Memory B cell (primary cell): Measurements from ENCODE around the gene FAM78A.

Source experiments
- ATAC-seq: fragments of 150-1000 bp; cut with Tn5 transposase; 2 replicates; pipeline ENCODE4 v1.10.0; 2021; ENCODE audit warnings: low read depth, mild to moderate bottlenecking, moderate library complexity
- DNase-seq, 2 donors: peaks; one replicate each; pipeline ENCODE4 v3.0.0; 2022; ENCODE audit warnings: low spot score in 2 of 2
- H3K27ac Mint-ChIP-seq: one replicate; pipeline ENCODE4 v1.8.0; 2022; ENCODE audit warnings: mild to moderate bottlenecking, moderate library complexity, mixed read lengths
- H3K27me3 Mint-ChIP-seq: one replicate; pipeline ENCODE4 v1.8.0; 2022; ENCODE audit warnings: mixed read lengths
- H3K36me3 Mint-ChIP-seq: one replicate; pipeline ENCODE4 v1.8.0; 2022; ENCODE audit warnings: mild to moderate bottlenecking, mixed read lengths
- H3K4me1 Mint-ChIP-seq: one replicate; pipeline ENCODE4 v1.8.0; 2022; ENCODE audit warnings: mixed read lengths
- H3K4me3 Mint-ChIP-seq: one replicate; pipeline ENCODE4 v1.8.0; 2022; ENCODE audit warnings: mild to moderate bottlenecking, moderate library complexity, mixed read lengths
- H3K9me3 Mint-ChIP-seq: one replicate; pipeline ENCODE4 v1.8.0; 2022; ENCODE audit warnings: mixed read lengths

FAM78A gene

DNA sequence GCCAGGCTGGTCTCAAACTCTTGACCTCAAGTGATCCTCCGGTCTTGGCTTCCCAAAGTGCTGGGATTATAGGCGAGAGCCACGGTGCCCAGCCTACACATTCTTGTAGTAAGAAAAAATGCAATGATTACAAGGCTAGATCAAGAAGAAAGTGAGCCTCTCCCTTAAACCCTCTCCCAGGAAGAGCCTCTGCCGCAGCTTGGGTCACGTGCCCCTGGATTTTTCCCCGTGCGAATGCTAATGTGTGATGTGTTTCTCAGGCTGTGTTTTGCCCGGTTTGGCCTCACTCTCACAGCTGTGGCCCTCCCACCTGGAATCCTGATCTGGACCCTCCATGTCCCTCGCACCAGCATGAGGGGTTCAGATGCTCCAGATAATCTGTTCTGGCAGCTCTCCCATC lies 20.1 kb upstream of the FAM78A start:
- Mint-ChIP-seq H3K9me3 (no peaks in the 10 kb centered on the region), H3K4me1 (no peaks in the 10 kb centered on the region), H3K4me3 (no peak overlapping the region), H3K36me3 (no peaks in the 10 kb centered on the region), H3K27me3 (no peaks in the 10 kb centered on the region), H3K27ac (no peak overlapping the region)
- no peak for ATAC-seq
- DNase-seq: no peak

DNA sequence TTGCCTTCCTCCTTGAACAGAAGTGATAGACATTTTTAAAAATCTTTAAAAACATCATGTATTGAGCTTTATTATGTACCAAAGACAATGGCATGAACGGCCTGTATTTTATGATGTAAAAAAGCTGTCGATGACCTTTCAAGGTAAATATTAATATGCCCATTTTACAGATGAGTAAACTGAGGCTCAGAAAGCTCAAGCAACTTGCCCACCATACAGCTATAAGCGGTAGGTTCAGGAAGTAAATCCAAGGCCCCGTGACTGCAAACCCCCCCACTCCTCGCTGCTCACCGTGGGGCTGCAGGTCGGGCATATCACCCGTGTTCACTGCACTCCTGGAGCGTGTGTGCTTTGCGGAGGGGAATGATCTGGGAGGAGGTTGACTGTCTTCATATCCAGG lies 16.6 kb upstream of the FAM78A start:
- H3K36me3 Mint-ChIP-seq: no peaks in the 10 kb centered on the region
- no peaks in the 10 kb centered on the region for H3K27me3 Mint-ChIP-seq
- no peak overlapping the region for H3K4me3 Mint-ChIP-seq
- no peaks in the 10 kb centered on the region for H3K9me3 Mint-ChIP-seq
- no peak overlapping the region for H3K27ac Mint-ChIP-seq
- no peaks in the 10 kb centered on the region for H3K4me1 Mint-ChIP-seq
- DNase-seq (no peak), ATAC-seq (no peak)

DNA sequence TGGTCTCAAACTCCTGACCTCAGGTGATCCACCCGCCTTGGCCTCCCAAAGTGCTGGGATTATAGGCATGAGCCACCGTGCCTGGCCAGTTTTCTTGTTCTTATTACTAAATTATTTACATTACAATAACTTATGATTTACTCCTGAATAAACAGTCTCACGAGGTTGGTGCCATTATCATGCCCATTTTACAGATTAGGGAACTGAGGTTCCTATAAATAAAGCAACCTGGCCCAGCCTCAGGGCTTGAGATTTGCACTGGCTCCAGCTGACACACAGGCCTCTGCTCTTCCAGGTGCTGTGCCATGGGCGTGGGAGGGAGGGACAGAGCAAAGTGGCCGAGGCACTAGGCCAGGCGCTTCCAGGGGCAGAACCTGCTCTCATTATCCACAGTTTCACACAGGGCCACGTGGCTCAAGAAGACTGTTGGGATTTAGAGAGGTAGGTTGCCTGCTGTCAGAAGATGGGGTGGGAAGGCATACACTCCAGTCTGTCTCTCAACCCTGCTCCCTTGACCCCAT lies 15.5 kb upstream of the FAM78A start:
- no peaks in the 10 kb centered on the region for H3K27me3 Mint-ChIP-seq
- no peaks in the 10 kb centered on the region for H3K36me3 Mint-ChIP-seq
- H3K4me3 Mint-ChIP-seq: no peak overlapping the region
- no peak for ATAC-seq
- no peak for DNase-seq
- H3K9me3 Mint-ChIP-seq: no peaks in the 10 kb centered on the region
- no peaks in the 10 kb centered on the region for H3K4me1 Mint-ChIP-seq
- H3K27ac Mint-ChIP-seq: no peak overlapping the region

GRCh38 chr9:131290767-131291370 lies 14.6 kb upstream of the FAM78A start:
- Mint-ChIP-seq H3K4me3 (no peak overlapping the region), H3K9me3 (no peaks in the 10 kb centered on the region), H3K36me3 (no peaks in the 10 kb centered on the region), H3K27me3 (no peaks in the 10 kb centered on the region), H3K4me1 (no peaks in the 10 kb centered on the region), H3K27ac (no peak overlapping the region)
- DNase-seq (no peak), ATAC-seq (no peak)

DNA sequence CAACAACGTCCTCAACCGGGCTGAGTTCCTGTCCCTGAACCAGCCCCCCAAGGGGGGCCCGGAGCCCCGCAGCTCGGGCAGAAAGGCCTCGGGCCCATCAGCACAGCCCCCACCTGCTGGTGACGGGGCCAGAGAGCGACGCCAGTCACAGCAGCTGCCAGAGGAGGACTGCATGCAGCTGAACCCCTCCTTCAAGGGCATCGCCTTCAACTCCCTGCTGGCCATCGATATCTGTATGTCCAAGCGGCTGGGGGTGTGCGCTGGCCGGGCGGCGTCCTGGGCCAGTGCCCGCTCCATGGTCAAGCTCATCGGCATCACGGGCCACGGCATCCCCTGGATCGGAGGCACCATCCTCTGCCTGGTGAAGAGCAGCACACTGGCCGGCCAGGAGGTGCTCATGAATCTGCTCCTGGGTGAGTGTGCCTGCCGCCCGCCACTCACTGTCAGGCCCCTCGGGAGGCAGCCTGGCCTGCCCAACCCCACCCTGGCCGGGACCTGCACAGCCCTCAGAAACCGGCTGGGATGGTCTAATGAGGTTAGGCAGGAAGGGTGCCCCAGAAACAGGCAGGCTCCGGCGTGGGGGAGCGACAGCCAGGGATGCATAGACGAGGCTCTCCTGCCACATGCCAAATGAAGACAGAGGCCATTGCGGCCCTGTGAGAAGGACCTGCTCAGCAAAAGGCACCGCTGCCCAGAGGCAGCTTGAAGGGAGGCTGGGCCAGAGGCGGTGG lies 13.9 kb upstream of the FAM78A start:
- Mint-ChIP-seq H3K4me3 (no peak overlapping the region), H3K4me1 (no peaks in the 10 kb centered on the region), H3K27me3 (no peaks in the 10 kb centered on the region), H3K36me3 (no peaks in the 10 kb centered on the region), H3K9me3 (no peaks in the 10 kb centered on the region), H3K27ac (no peak overlapping the region)
- DNase-seq (no peak), ATAC-seq (no peak)

GRCh38 chr9:131289301-131290035 lies 13.2 kb upstream of the FAM78A start, which contains the start of gene PLPP7:
TSS of gene PLPP7 (plus strand) at chr9:131289723. CDS start at chr9:131289998, 275 bp downstream.
- Mint-ChIP-seq H3K27ac (no peak within 1 kb of the TSS), H3K9me3 (no peaks in the 10 kb centered on the region), H3K4me3 (peak within 1 kb of the TSS; percentile 14), H3K36me3 (no peaks in the 10 kb centered on the region), H3K27me3 (no peaks in the 10 kb centered on the region), H3K4me1 (no peaks in the 10 kb centered on the region)
- DNase-seq (no peak), ATAC-seq (no peak)

DNA sequence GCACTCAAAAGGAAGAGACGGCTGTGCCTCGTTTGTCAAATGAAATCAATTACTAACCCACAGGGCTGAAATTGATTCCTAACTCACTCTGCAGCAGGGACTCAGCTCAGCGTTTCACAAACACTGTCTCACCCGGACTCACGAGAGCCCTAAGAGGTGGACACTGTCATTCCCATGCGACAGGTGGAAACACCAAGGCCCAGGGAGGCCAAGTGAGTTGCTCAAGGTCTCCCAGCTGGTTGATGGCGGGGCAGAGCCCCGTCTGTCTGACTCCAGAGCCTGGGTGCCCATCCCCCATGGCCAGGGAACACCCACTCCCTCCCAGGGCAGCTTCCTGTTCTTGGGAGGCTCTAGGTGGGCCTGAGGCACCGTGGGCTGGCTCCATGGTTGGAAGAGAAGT lies 11.9 kb upstream of the FAM78A start:
- Mint-ChIP-seq H3K4me1 (no peaks in the 10 kb centered on the region), H3K27me3 (no peaks in the 10 kb centered on the region), H3K36me3 (no peaks in the 10 kb centered on the region), H3K27ac (no peak overlapping the region), H3K4me3 (no peak overlapping the region), H3K9me3 (no peaks in the 10 kb centered on the region)
- DNase-seq (no peak), ATAC-seq (no peak)

DNA sequence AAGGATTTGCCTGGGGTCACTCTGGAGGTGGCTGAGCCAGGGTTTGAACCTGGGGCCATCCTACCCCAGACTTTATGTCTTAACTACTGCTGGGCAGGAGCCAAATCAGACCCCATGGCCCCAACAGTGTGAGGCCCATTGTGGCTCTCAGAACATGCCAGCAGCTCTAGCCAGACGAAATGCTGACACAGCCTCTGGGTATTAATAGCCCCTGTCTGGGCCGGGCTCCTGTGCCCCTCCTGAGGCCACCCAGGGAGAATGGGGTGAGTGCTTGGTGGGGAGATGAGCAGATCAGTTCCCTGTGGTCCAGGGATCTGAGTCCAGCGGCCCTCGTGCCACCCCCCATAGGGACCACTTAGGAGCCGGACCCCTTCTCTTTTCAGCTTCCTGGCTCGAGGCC lies 11.0 kb upstream of the FAM78A start:
- H3K27me3 Mint-ChIP-seq: peaks cover under 1% of the 10 kb centered on the region
- H3K27ac Mint-ChIP-seq: no peak overlapping the region
- ATAC-seq (no peak), DNase-seq (no peak)
- no peak overlapping the region for H3K4me3 Mint-ChIP-seq
- H3K36me3 Mint-ChIP-seq: no peaks in the 10 kb centered on the region
- peaks cover under 1% of the 10 kb centered on the region for H3K4me1 Mint-ChIP-seq
- H3K9me3 Mint-ChIP-seq: no peaks in the 10 kb centered on the region

DNA sequence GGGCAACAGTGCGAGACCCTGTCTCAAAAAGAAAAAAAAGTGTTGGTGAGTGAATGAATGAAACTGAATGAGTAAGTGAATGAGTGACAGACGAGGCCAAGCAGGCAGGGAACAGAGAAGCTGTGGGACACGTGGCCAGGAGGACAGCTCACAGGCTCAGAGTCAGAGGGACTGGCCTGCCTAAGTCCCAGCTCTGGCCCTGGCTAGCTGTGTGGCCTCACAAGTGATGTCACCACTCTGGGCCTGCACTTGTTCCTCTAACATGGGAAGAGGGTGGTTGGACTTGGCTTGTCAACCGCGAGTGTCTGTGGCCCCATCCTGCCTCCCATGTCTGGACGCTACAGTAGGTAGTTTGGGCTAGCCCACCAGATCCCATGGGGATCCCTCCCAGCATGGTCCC lies 8.5 kb upstream of the FAM78A start:
- Mint-ChIP-seq H3K27ac (no peak overlapping the region), H3K36me3 (no peaks in the 10 kb centered on the region), H3K9me3 (no peaks in the 10 kb centered on the region), H3K4me3 (no peak overlapping the region), H3K27me3 (peaks cover 6% of the 10 kb centered on the region), H3K4me1 (peaks cover 8% of the 10 kb centered on the region)
- no peak for DNase-seq
- no peak for ATAC-seq

DNA sequence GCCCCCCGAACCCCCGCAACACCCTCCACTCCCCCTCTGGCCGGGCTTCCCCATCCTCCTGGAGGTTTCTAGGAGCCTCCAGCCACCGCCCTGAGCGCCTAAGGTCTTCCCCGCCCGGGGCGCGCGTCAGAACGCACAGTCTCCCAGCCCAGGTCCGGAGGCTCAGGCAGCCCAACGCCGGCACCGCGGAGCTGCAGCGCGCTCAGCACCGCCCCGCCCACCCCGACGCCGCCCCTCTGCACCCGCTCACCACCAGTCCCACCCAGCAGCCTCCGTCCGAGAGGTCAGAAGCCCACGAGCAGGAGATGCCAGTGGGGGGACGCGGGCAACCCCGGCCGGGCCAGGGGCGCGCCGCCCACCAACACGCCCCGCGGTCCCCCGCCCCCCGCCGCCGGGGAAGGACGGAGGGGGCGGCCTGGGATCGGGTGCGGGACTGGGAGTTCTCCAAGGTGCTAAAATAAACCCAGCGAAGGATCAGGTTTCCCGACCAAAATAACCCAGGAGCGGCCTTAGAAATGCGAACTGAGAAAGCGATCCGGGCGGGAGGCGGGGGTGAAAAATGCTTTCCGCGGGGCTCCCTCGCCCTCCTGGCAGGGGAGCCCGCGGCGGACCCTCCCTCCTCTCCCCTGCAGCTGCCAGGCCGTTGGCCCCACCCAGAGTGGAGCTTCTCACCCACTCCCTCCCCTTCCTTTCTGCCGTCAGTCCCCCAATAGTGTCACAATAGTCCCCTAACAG lies 6.5 kb upstream of the FAM78A start:
- Mint-ChIP-seq H3K27me3 (peaks cover 6% of the 10 kb centered on the region), H3K36me3 (peaks cover 2% of the 10 kb centered on the region)

DNA sequence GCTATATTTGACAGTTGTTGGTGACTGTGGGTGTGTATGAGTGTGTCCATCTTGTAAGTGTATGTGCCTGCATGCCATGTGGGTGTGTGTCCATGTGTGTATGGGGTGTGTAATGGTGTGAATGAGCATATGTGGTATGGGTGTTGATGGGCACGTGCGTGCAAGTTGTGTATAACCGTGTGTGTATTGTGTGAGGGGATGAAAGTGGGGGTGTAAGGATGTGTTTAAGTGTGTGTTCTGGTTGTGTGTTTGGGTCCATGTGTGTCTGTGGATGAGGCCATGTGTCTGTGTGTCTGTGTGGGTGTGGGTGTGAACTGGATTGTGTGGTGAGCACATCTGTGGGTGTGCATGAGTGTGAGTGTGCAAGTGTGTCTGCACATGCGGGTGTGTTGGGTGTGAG lies 5.9 kb upstream of the FAM78A start:
- H3K4me1 Mint-ChIP-seq: peaks cover 17% of the 10 kb centered on the region
- H3K27me3 Mint-ChIP-seq: peaks cover 6% of the 10 kb centered on the region
- peaks cover 2% of the 10 kb centered on the region for H3K36me3 Mint-ChIP-seq
- peak overlapping the region; percentile 3 for H3K27ac Mint-ChIP-seq
- H3K4me3 Mint-ChIP-seq: peak overlapping the region; percentile 40
- H3K9me3 Mint-ChIP-seq: no peaks in the 10 kb centered on the region
- DNase-seq: no peak
- no peak for ATAC-seq

More for the DNA sequence above, 6.5 kb upstream of the FAM78A start:
- DNase-seq: no peak
- H3K27ac Mint-ChIP-seq: no peak overlapping the region
- H3K9me3 Mint-ChIP-seq: no peaks in the 10 kb centered on the region
- peak overlapping the region; percentile 11 for H3K4me3 Mint-ChIP-seq
- no peak for ATAC-seq
- peaks cover 17% of the 10 kb centered on the region for H3K4me1 Mint-ChIP-seq

DNA sequence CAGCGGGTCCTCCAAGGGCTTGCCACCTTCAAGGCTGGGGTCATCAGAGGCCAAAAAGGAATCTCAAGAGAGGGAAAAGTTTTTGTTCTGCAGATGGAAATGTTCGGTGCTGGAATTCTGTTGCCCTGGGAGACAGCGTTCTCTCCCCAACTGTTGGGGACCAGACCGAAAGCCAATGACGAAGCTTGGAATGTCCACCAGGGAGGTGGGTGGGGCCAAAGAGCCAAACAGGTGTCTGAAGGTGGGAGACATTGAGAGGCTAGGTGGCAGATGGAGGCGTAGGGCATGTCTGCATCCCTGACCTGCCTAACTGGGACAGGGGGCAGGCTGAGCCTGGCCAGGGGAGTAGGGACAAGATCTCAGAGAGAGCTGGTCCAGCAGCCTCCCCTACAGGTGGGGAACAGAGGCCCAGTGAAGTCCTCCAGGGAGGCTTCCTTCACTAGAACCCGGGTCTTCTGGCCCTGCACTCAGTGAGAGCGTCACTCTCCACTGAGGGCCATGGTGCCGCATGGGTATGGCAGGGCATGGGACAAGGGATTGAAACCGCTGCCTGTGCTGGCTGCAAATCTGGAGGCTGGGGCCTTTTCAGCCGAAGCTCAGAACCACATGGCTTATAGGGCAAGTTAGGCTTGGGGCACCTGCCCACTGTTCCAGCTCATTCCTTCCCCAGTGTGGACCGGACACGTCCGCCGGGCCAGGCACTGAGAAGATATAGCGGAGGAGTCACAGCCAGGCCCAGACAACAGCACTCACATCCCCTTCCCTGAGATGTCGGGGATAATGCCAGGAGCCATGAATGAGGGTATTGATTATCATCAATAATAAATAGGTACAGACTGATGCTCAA lies 5.0 kb upstream of the FAM78A start:
- peaks cover 2% of the 10 kb centered on the region for H3K36me3 Mint-ChIP-seq
- H3K9me3 Mint-ChIP-seq: no peaks in the 10 kb centered on the region
- ATAC-seq (no peak), DNase-seq (no peak)
- H3K4me1 Mint-ChIP-seq: peaks cover 17% of the 10 kb centered on the region
- H3K27me3 Mint-ChIP-seq: peaks cover 6% of the 10 kb centered on the region
- peak overlapping the region; percentile 40 for H3K4me3 Mint-ChIP-seq
- H3K27ac Mint-ChIP-seq: peak overlapping the region; percentile 3

- Mint-ChIP-seq H3K27ac (no peak overlapping the region), H3K4me1 (peaks cover 18% of the 10 kb centered on the region), H3K27me3 (peaks cover 6% of the 10 kb centered on the region), H3K9me3 (no peaks in the 10 kb centered on the region), H3K36me3 (peaks cover 2% of the 10 kb centered on the region), H3K4me3 (no peak overlapping the region)
- DNase-seq (no peak), ATAC-seq (no peak)
Measured at GRCh38 chr9:131280660-131281059, 4.3 kb upstream of the FAM78A start.
